ENCODE data around the gene TOP3B.
A peak's percentile ranks its signal among the peaks of the same experiment; 100 is the strongest.

The TOP3B gene

GRCh38 chr22:21958360-21959273 is 24.0 kb downstream of the TOP3B start:
- DNase-seq (ENCODE audit: low read depth): no peak

GRCh38 chr22:21952586-21953571 is 29.7 kb downstream of the TOP3B start, which contains the start of gene PPM1F:
Gene PPM1F, minus strand, starts transcription at chr22:21952848. Its CDS starts 6,800 bp downstream, at chr22:21946048.
- peak within 1 kb of the TSS; percentile 67 for H3K4me3 ChIP-seq (ENCODE audit: low read length)
- peak; percentile 68 for TF ChIP-seq CTCF (conservative IDR thresholded peaks at IDR 0.05; ENCODE audit: low read depth, low read length)
- DNase-seq (ENCODE audit: low read depth): no peak

More at GRCh38 chr22:21958360-21959273, 24.0 kb downstream of the TOP3B start:
- no peak overlapping the region for H3K4me3 ChIP-seq (ENCODE audit: low read length)
- no peak for TF ChIP-seq CTCF (conservative IDR thresholded peaks at IDR 0.05; ENCODE audit: low read depth, low read length)

- DNase-seq (ENCODE audit: low read depth): no peak
- TF ChIP-seq CTCF (conservative IDR thresholded peaks at IDR 0.05; ENCODE audit: low read depth, low read length): no peak
- peak overlapping the region; percentile 67 for H3K4me3 ChIP-seq (ENCODE audit: low read length)
Observed at GRCh38 chr22:21951931-21952465, 30.6 kb downstream of the TOP3B start.

GRCh38 chr22:21951062-21951461 is 31.5 kb downstream of the TOP3B start:
- DNase-seq (ENCODE audit: low read depth): no peak
- no peak for TF ChIP-seq CTCF (conservative IDR thresholded peaks at IDR 0.05; ENCODE audit: low read depth, low read length)
- no peak overlapping the region for H3K4me3 ChIP-seq (ENCODE audit: low read length)

- no peak for DNase-seq (ENCODE audit: low read depth)
- TF ChIP-seq CTCF (conservative IDR thresholded peaks at IDR 0.05; ENCODE audit: low read depth, low read length): no peak
- H3K4me3 ChIP-seq (ENCODE audit: low read length): no peak overlapping the region
Observed at GRCh38 chr22:21949948-21950347, 32.6 kb downstream of the TOP3B start.

GRCh38 chr22:21949569-21949918 is 33.0 kb downstream of the TOP3B start:
- DNase-seq (ENCODE audit: low read depth): no peak
- no peak overlapping the region for H3K4me3 ChIP-seq (ENCODE audit: low read length)
- no peak for TF ChIP-seq CTCF (conservative IDR thresholded peaks at IDR 0.05; ENCODE audit: low read depth, low read length)

Data from retinal pigment epithelial cell (primary cell).